GM21381 (cell line): Measurements from ENCODE around the gene PCBP3.

ENCODE experiments used
- ATAC-seq: cut with Tn5 transposase; IDR thresholded peaks from one replicate; pipeline ENCODE4 v1.9.1; 2021; ENCODE audit warnings: mild to moderate bottlenecking, moderate library complexity; ENCODE audit not compliant: unreplicated experiment

PCBP3 gene

GRCh38 chr21:45723049-45723958 is 79.8 kb downstream of the PCBP3 start:
- ATAC-seq, result no peak

GRCh38 chr21:45724345-45724961 is 80.9 kb downstream of the PCBP3 start:
- no peak for ATAC-seq

- no peak for ATAC-seq
Measured at GRCh38 chr21:45724994-45725843, 81.7 kb downstream of the PCBP3 start.

- no peak for ATAC-seq
Measured at GRCh38 chr21:45725844-45726200, 82.3 kb downstream of the PCBP3 start.

- no peak for ATAC-seq
Measured at GRCh38 chr21:45726438-45726837, 82.9 kb downstream of the PCBP3 start.

- no peak for ATAC-seq
Measured at GRCh38 chr21:45727390-45727789, 83.9 kb downstream of the PCBP3 start.

GRCh38 chr21:45735259-45736000 is 91.9 kb downstream of the PCBP3 start:
- no peak for ATAC-seq

GRCh38 chr21:45736042-45736689 is 92.6 kb downstream of the PCBP3 start:
- ATAC-seq, result no peak

GRCh38 chr21:45736690-45737484 is 93.4 kb downstream of the PCBP3 start:
- ATAC-seq, result no peak

- ATAC-seq, result no peak
Measured at GRCh38 chr21:45737485-45738166, 94.1 kb downstream of the PCBP3 start.

- ATAC-seq, result no peak
Measured at GRCh38 chr21:45739218-45740087, 95.9 kb downstream of the PCBP3 start.

GRCh38 chr21:45740088-45740440 is 96.5 kb downstream of the PCBP3 start:
- no peak for ATAC-seq

- no peak for ATAC-seq
Measured at GRCh38 chr21:45740491-45741357, 97.2 kb downstream of the PCBP3 start.

GRCh38 chr21:45741691-45742090 is 98.2 kb downstream of the PCBP3 start:
- no peak for ATAC-seq

GRCh38 chr21:45742247-45742646 is 98.7 kb downstream of the PCBP3 start:
- ATAC-seq, result no peak

- no peak for ATAC-seq
Measured at GRCh38 chr21:45745256-45745655, 101.7 kb downstream of the PCBP3 start.

GRCh38 chr21:45747233-45747766 is 103.8 kb downstream of the PCBP3 start:
- ATAC-seq, result no peak
